ENCODE measurements around the gene DUS3L.

DUS3L gene

DNA sequence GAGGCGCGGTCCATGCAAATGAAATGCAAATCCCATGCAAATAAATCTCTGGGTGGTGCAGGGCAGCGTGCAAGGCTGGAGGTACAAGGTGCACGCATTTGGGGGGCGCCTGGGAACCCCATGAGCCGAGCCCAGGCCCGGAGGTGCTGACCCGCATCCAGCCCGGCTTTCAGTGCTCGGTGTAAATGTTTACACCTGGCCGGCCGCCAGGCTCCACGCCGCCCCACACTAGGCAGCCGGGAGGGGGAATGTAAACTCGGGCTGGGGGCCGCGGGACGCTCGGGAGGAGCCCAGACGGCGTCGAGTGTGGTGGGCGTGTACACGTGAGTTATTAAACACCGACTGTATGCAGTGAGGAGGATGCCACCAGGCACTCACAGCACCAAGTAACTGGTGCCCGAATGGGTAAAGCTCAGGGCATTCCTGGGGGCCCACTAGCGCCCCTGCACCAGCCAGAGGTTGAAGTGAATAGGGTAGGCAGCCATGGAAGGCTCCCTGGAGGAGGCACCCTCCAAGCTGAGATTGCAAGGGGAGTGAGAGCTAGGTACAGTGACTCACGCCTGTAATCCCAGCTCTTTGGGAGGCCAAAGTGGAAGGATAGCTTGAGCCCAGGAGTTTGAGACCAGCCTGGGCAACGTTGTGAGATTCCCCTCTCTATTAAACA is 31.4 kb upstream of the DUS3L start:
- DNase-seq (ENCODE audit: low read depth, low spot score), result no peak

- no peak for DNase-seq (ENCODE audit: low read depth, low spot score)
Measured at GRCh38 chr19:5821521-5822180, 30.7 kb upstream of the DUS3L start.

GRCh38 chr19:5820785-5821184 is 29.8 kb upstream of the DUS3L start:
- no peak for DNase-seq (ENCODE audit: low read depth, low spot score)

- no peak for DNase-seq (ENCODE audit: low read depth, low spot score)
Measured at GRCh38 chr19:5818594-5818993, 27.6 kb upstream of the DUS3L start.

GRCh38 chr19:5817218-5817617 is 26.3 kb upstream of the DUS3L start:
- no peak for DNase-seq (ENCODE audit: low read depth, low spot score)

DNA sequence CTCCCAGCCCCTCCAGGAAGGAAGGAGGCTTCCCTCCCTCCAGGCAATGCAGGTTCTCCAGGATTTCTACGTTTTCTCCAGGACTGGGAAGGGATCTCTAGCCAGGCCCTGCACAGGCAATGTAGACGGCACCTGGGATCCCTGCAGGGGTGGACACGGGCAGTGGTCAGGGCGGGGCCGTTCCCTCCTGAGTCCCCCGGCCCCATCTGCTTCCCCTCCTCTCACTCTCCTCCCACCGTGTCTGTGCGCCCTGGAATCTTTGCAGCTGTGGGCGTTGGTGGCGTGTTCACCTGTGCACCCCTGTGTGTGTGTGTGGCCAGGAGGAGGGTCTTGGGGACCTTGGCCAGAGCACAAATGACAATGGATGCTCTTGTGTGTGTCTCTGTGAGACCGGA is 23.9 kb upstream of the DUS3L start:
- DNase-seq (ENCODE audit: low read depth, low spot score), result no peak

- no peak for DNase-seq (ENCODE audit: low read depth, low spot score)
Measured at GRCh38 chr19:5814123-5814851, 23.3 kb upstream of the DUS3L start.

DNA sequence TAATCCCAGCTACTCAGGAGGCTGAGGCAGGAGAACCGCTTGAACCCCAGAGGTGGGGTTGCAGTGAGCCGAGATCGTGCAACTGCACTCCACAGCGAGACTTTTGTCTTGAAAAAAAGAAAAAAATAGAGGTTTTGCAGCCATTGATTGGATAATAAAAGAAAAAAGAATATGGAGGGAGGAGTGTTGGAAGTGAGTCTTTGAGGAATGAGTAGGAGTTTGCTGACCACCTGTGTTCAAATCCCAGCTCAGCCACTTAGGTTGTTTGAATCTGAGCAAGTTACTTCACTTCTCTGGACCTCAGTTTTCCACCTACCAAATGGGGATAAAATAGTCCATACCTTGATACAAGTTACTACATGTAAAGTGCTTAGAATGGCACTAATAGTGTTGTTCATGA is 20.2 kb upstream of the DUS3L start:
- DNase-seq (ENCODE audit: low read depth, low spot score), result no peak

- no peak for DNase-seq (ENCODE audit: low read depth, low spot score)
Measured at GRCh38 chr19:5809469-5809868, 18.5 kb upstream of the DUS3L start.

GRCh38 chr19:5809053-5809452 is 18.1 kb upstream of the DUS3L start:
- DNase-seq (ENCODE audit: low read depth, low spot score), result no peak

DNA sequence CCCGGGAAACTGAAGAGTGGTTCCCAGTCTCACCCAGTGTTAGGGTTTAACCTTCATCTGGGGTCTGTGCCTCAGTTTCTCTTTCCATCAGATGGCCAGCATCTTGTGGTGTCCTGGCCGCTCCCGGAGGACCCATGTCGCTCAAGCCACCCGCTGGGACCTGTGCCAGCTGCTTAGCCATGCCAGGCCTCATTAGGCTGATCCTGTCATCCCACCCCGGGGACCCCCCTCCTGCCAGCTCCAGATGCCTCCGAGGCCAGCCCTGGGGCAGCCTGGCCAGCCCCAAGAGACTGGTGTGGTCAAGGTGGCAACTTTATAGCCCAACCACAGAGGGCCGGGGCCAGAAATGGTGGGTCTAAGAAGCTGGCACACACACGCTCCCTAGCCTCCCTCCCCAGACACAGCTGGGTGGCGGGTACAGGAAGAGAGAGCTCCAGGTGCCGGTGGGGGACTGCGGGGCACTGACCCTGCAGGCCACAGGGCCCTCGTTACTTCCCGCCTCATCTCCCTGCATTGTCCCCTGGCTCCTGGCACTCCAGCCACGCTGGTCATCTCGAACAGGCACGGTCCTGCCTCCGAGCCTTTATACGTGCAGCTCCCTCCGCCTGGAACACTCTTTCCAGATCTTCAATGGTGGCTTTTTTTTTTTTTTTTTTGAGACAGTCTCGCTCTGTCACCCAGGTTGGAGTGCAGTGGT is 17.3 kb upstream of the DUS3L start:
- DNase-seq (ENCODE audit: low read depth, low spot score), result no peak

GRCh38 chr19:5806905-5807304 is 15.9 kb upstream of the DUS3L start:
- no peak for DNase-seq (ENCODE audit: low read depth, low spot score)

DNA sequence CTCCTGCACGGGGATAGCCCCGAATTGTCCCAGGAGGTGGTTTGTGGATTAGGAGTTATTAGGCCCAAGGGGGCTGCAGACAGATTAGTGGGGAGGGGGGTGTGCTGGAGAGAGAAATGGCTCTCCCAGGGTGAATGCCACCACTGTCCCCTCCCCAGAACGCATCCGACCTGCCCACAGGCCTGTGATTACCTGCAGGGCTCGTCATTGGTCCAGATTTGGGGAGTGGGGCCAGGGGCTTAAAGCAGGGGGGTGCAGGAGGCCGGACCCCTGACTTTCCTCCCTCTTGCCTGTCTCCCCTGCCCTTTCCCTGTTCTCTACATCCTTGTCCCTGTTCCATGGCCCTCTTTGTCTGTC is 15.1 kb upstream of the DUS3L start:
- no peak for DNase-seq (ENCODE audit: low read depth, low spot score)

DNA sequence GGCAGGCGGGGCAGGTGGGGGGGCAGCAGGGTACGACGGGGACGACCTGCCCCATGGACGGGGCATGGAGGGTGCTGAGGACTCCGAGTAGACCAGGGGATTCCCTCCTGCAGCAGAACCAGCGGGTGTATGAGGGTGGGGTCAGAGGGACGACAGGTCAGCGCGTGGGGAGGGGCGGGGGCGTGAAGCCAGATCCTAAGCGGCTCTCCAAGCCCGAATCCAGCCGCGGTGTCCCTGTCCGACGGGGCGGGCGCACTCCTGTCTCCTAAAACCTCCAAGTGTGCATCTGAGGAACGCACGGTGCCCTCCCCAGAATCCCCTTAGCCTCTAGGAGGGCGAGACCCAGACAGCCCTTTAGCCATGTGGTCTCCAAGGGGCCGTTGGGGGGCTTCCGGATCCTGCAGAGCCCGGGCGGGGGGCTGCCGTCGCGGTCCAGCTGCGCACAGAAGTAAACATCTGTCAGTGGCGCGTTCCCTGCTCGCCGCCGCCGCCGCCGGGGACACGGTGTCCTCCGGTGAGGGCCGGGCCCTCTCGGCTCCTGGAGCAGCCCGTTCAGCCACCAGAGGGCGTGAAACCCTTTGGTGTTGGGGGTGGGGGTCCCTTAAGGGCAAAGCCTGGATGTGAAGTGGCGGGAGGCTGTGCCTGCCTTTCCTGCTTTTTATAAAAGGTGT is 14.6 kb upstream of the DUS3L start:
- DNase-seq (ENCODE audit: low read depth, low spot score), result no peak

DNA sequence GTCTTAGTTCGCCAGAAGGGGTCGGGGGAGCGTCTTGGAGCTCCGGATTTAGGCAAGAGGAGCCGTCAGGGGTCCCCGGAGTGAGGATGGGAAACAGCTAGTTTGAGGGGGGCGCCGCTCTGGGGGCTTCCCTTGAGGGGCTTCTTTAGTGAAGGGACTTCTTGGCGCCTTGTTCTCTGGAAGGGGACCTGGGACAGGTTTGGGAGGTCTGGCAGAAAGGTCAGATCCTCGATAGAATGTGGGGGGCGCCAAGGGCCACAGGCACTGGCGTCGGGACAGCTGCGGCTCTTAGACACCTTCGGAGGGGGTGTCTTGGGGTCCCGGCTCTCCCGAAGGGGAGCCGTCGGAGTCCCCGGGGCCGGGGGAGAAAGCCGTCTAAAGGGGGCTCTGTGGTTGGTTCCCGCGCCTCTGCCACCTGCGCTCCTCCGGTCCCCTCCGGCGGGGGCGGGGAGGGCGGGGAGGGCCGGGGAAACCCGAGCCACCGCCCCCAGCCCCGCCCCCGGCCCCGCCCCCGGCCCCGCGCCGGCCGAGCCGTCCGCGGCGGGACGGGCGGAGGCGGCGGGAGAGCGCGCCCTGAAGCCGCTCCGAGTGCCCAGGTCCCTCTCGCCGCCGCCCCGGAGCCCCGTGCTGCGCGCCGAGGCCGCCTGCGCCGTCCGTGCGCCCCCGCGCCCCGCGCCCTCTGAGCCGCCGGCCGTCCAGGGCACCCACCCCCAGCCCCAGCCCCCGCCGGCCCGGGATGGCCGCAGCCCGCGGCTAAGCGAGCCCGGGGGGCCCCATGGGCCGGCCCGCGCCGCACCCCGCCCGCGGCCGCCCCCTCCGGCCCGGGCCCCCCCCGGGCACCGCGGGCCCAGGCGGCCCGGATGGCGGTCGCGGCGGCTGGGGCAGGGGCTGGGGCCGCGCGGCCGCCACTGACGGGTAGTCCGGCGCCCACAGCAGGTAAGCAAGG is 13.8 kb upstream of the DUS3L start, which contains the start of gene NRTN:
Gene NRTN, plus strand, starts transcription at position 552 of the 946 bp plus-strand sequence. CDS start 19,099 bp downstream, outside the sequence.
- DNase-seq (ENCODE audit: low read depth, low spot score), result no peak

DNA sequence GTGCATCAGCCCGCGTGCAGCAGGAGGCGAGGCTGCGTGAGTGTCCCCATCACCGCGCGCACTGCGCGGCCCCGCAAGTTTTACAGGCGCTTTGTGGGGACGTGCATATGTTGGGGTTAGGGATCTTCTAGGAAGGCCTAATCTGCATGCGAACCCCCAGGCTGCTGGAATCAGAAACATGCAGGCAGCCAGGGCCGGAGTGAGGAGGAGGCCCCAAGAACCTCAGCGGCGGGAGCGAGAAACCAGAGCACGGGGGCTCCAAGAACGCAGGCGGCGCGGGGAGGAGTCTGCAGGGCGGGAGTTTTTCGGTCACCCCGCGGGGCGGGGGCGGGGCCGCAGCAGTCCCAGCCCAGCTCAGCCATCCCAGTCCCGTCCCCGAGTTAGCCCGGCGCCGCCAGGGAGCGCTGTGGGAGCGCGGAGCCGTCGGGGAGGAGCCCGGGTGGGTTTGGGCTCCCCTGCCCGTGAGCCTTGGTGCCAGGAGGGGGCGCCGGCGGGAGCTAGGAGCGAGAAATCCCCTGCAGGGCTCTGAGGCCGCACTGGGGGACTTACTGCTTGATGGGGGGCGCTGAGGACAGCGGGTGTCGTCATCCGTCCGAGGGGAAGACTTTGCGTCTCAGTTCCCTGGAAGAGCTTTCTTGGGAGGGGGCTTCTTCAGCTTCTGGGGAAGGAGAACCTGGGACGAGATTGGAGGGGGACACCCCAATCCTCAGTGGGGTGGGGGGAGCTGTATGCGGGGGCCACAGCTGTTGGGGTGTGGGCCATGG is 13.0 kb upstream of the DUS3L start:
- peak; percentile 90 for DNase-seq (ENCODE audit: low read depth, low spot score)

DNA sequence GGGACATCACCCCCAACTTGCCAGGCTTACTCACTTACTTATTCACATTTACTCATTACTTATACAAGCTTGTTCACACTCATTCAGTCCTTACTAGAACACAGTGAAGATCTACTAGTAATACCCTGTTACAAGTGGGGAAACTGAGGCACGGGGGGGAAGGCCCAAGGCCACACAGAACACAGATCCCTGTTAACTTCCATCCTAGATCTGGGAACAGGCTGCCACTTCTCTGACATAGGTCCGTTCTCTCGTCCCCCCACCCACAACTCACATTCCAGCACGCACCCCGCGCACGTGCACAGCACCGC is 12.4 kb upstream of the DUS3L start:
- no peak for DNase-seq (ENCODE audit: low read depth, low spot score)

- DNase-seq (ENCODE audit: low read depth, low spot score), result no peak
Measured at GRCh38 chr19:5801796-5802619, 11.0 kb upstream of the DUS3L start.
